Upper lobe of right lung (tissue), 1 donor: ENCODE results near the gene NEGR1. TPM values are rescaled to one million over a fixed set of nuclear protein-coding genes. Genes with fewer than 3 reads are reported as not detected.

Experiments used
- ATAC-seq: fragments of 200-7000 bp; cut with Tn5 transposase; one replicate; pipeline ENCODE4 v1.9.1; 2020; ENCODE audit warnings: mild to moderate bottlenecking, moderate library complexity
- DNase-seq: peaks from one replicate; pipeline ENCODE4 v3.0.0-alpha.2; 2020
- H3K27ac ChIP-seq: fragments of 200-600 bp; one replicate; pipeline ENCODE4 v1.8.0; 2022
- H3K27me3 ChIP-seq: fragments of 200-600 bp; one replicate; pipeline ENCODE4 v1.8.0; 2022; ENCODE audit warnings: mild to moderate bottlenecking
- H3K36me3 ChIP-seq: fragments of 200-600 bp; one replicate; pipeline ENCODE4 v1.8.0; 2022
- H3K4me1 ChIP-seq: fragments of 200-600 bp; one replicate; pipeline ENCODE4 v1.8.0; 2022
- H3K4me3 ChIP-seq: fragments of 200-600 bp; one replicate; pipeline ENCODE4 v1.8.0; 2022; ENCODE audit warnings: mild to moderate bottlenecking
- H3K9me3 ChIP-seq: fragments of 200-600 bp; one replicate; pipeline ENCODE4 v1.8.0; 2022
- intact Hi-C: fragments of 100-400 bp; cut with DNase I; formaldehyde crosslinking; loops from one replicate; pipeline ENCODE4 v1.11.0; 2022
- total RNA-seq: library from RNA; stranded (reverse); fragmentation: NEBNext Ultra II Directional; extraction: Animal tissue kit (Norgen Biotek cat#: 25700); gene quantifications from one replicate; pipeline ENCODE4 v1.2.1, GENCODE V29; 2021
- TF ChIP-seq, protein P1 (sequence below): fragments of 200-600 bp; IDR thresholded peaks from one replicate; pipeline ENCODE4 v1.8.0; 2022; ENCODE audit warnings: antibody characterized with exemption
- donor health status: DM: no; HTN: yes; CAD: no; lungs with severe emphysema.

Gene NEGR1
- total RNA-seq, 1 donor from 2014 or later: 21.4 TPM

DNA sequence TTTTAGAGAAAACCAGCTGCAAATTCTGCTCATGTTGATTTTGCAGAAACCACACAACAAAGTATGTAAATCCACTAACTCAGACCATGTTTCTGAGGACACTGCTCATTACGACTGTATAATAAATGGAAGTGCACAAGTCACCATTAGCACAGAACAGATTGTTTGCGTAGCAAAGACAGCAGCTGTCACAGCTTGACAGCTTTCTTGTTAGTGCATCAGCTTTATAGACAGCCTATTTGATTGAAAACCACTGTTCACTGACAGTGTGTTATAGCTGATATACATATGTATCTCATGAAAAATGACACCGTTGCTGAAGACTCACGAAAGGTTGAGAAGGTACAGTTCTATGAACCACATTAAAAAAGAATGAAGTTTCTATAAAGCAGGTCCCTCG is 641.3 kb downstream of the NEGR1 start:
- Histone ChIP-seq H3K36me3 (no peaks in the 10 kb centered on the region), H3K9me3 (no peaks in the 10 kb centered on the region), H3K27me3 (no peaks in the 10 kb centered on the region), H3K4me1 (no peaks in the 10 kb centered on the region), H3K4me3 (no peak overlapping the region), H3K27ac (no peak overlapping the region)
- TF ChIP-seq, protein P1, sequence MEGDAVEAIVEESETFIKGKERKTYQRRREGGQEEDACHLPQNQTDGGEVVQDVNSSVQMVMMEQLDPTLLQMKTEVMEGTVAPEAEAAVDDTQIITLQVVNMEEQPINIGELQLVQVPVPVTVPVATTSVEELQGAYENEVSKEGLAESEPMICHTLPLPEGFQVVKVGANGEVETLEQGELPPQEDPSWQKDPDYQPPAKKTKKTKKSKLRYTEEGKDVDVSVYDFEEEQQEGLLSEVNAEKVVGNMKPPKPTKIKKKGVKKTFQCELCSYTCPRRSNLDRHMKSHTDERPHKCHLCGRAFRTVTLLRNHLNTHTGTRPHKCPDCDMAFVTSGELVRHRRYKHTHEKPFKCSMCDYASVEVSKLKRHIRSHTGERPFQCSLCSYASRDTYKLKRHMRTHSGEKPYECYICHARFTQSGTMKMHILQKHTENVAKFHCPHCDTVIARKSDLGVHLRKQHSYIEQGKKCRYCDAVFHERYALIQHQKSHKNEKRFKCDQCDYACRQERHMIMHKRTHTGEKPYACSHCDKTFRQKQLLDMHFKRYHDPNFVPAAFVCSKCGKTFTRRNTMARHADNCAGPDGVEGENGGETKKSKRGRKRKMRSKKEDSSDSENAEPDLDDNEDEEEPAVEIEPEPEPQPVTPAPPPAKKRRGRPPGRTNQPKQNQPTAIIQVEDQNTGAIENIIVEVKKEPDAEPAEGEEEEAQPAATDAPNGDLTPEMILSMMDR: no peak
- intact Hi-C loops: no loop called here
- no peak for DNase-seq
- no peak for ATAC-seq

DNA sequence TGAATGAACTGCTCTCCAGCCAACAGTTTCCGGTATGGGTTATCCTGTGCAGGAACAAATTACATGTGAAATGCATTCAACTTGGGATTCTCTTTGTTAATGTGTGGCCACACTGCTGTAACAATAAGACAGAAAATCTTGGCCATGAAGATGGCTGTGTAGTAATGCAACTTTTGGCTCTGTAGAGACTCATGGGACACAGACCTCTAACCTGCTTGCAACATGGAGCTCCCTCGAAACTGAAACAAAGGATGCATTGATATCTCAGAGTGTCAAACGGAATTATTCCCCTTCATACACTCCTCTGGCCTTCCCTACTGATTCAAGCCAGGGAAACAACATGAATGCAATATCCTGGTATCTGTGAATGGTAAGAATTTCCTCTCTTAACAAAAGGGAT is 642.2 kb downstream of the NEGR1 start:
- intact Hi-C loops: no loop called here
- H3K36me3 ChIP-seq: no peaks in the 10 kb centered on the region
- H3K4me1 ChIP-seq: no peaks in the 10 kb centered on the region
- no peak overlapping the region for H3K4me3 ChIP-seq
- H3K9me3 ChIP-seq: no peaks in the 10 kb centered on the region
- no peak overlapping the region for H3K27ac ChIP-seq
- TF ChIP-seq, protein P1: no peak
- no peak for DNase-seq
- ATAC-seq: no peak
- no peaks in the 10 kb centered on the region for H3K27me3 ChIP-seq

DNA sequence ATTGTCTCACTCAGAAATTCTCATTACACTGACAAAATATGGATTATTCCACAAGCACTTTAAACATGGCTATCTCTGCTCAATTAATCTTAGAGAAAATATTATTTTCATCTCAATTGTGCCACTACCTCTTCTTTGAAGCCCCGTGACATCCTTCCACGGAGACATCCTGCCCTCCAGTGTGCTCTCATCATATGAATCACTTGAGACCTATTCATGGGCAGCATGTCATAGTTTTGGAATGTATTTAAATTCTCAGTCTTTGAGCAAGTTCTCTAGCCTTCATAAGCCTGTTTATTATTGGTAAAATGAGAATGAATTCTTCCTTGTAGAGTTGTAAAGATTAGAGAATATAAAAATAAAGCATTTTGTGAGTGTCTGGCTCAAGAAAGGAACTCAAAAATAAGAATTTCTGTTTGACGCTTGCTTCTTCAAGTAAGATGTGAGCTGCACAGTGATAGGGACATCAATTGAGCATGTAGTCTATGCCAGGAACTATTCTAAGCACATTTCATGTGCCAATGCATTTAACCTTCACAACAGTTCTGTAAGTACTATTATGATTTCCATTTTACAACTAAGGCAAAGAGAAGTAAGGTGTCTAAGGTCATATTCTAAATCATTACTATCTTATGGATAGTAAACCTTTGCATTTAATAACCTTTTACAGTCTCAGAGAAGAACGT is 644.1 kb downstream of the NEGR1 start:
- no peak for DNase-seq
- intact Hi-C loops: no loop called here
- Histone ChIP-seq H3K27ac (no peak overlapping the region), H3K36me3 (no peaks in the 10 kb centered on the region), H3K4me3 (no peak overlapping the region), H3K9me3 (no peaks in the 10 kb centered on the region), H3K27me3 (no peaks in the 10 kb centered on the region), H3K4me1 (no peaks in the 10 kb centered on the region)
- no peak for ATAC-seq
- TF ChIP-seq, protein P1: no peak

DNA sequence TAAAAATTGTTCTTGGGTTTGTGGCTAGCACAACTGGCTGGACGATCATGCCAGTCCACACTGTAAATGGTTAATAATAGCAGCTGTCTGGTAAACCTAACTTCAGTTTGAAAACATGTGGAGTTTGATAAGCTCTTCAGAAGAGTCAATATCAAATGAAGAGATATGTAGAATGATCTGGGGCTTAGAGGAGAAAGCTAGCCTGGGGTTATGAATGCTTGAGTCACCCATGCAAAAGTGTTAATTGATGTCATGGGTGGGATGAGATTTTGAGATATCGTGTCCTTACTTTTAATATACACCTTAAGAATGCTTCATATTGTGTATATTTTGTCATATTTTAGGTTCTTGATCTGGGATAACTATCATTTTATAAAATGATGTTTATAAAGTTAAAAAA is 646.8 kb downstream of the NEGR1 start:
- Histone ChIP-seq H3K27ac (no peak overlapping the region), H3K4me1 (no peaks in the 10 kb centered on the region), H3K4me3 (no peak overlapping the region), H3K9me3 (no peaks in the 10 kb centered on the region), H3K36me3 (no peaks in the 10 kb centered on the region), H3K27me3 (no peaks in the 10 kb centered on the region)
- ATAC-seq: no peak
- intact Hi-C loops: no loop called here
- TF ChIP-seq, protein P1: no peak
- DNase-seq: no peak

DNA sequence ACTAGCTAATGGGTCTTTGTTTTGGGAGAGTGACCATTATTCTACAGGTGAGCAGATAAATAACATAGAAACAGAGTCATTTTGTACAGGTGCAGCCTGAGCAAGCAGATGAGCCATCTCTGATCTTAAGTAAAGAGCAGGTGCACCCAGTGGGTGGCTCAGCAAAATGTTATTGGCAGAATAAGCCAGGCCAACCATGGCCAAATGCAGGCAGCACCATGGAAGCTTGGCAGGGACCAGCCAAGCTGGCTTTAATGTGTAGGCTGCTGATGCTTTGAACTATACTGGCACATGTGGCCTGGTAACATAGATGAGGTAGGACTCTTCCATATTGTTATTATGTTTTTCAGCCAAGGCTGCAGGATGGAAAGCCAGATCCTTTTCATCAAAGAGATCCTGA is 648.2 kb downstream of the NEGR1 start:
- Histone ChIP-seq H3K9me3 (no peaks in the 10 kb centered on the region), H3K27ac (no peak overlapping the region), H3K36me3 (no peaks in the 10 kb centered on the region), H3K4me1 (no peaks in the 10 kb centered on the region), H3K4me3 (no peak overlapping the region), H3K27me3 (no peaks in the 10 kb centered on the region)
- DNase-seq (no peak), ATAC-seq (no peak)
- TF ChIP-seq, protein P1: no peak
- intact Hi-C loops: no loop called here

DNA sequence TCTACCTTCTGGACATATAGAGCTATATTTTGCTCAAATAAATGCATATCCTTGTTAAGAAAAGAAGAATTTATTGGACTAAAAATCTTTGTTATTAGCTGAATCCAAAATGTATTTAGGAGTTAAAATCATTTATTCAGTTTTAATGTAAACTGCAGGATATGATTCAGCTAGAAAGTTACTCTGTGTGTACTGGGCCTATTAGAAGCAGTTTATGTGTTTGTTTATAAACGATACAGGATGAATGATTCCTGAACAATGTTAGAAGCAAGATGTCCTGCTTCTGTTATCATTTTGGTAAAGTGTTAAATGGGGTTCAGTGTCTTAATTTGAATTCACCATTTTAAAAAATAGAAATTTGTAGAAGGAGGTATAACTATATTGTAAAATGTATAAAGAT is 652.3 kb downstream of the NEGR1 start:
- Histone ChIP-seq H3K4me3 (no peak overlapping the region), H3K27ac (no peak overlapping the region), H3K36me3 (no peaks in the 10 kb centered on the region), H3K9me3 (no peaks in the 10 kb centered on the region), H3K27me3 (no peaks in the 10 kb centered on the region), H3K4me1 (no peaks in the 10 kb centered on the region)
- intact Hi-C loops: no loop called here
- no peak for DNase-seq
- ATAC-seq: no peak
- TF ChIP-seq, protein P1: no peak
